K562 (cell line): ENCODE measurements around the gene IL27RA. TPM values are rescaled to one million over a fixed set of nuclear protein-coding genes. Genes with fewer than 3 reads are reported as not detected.
A peak's percentile ranks its signal among the peaks of the same experiment; 100 is the strongest.

ENCODE experiments used
- ATAC-seq: fragments of 200-7000 bp; cut with Tn5 transposase; 3 replicates; pipeline ENCODE4 v1.9.1; 2020; ENCODE audit warnings: moderate library complexity
- BruUV-seq: library from RNA; stranded (reverse); fragments of 400-500 nt; replicated peaks from 2 replicates; lab custom pipeline; 2021; lab: Mats Ljungman, UMichigan
- CTCF ChIA-PET: fragments of 300-600 bp; formaldehyde crosslinking; extraction: SDS; loops from one replicate; lab custom pipeline; 2021; ENCODE audit warnings: low intra/inter-chr PET ratio; lab: Yijun Ruan, JAX
- POLR2A ChIA-PET: fragments of 300-600, 350-650 bp; sonication (Branson Sonifier 250); formaldehyde crosslinking; extraction: SDS; loops from one replicate; lab custom pipeline; 2021; ENCODE audit warnings: antibody characterized with exemption, inconsistent platforms; lab: Yijun Ruan, JAX
- DNase-seq, 4 experiments: peaks; one replicate each; pipeline versions ENCODE4 v3.0.0 to v3.0.0-alpha.2; 2011 to 2018; ENCODE audit warnings: low spot score in 3 of 4, mixed read lengths in 3 of 4; ENCODE audit errors: extremely low read depth in 1 of 4
- FAIRE-seq: peaks from 2 replicates; lab custom pipeline; 2011; peaks lifted over from hg19 to GRCh38; lab: Jason Lieb, UNC
- H2AFZ ChIP-seq: 2 replicates; pipeline ENCODE4 v1.6.0; 2011; ENCODE audit warnings: low read depth, low read length, control low read depth, inconsistent platforms
- H3K27ac ChIP-seq: fragments of 200-600 bp; 3 replicates; pipeline ENCODE4 v1.8.0; 2011; ENCODE audit warnings: low read depth, mild to moderate bottlenecking, control low read depth, inconsistent platforms, low read length, moderate library complexity, mixed read lengths; ENCODE audit errors: extremely low read depth
- H3K27me3 ChIP-seq, 2 experiments: fragments of 300-600 bp in 1 of 2; 2 replicates in 1 of 2; 3 replicates in 1 of 2; pipeline versions ENCODE4 v1.6.0 to v1.8.0; 2011; ENCODE audit warnings: inconsistent platforms in 2 of 2, low read length in 2 of 2, mild to moderate bottlenecking in 1 of 2, mixed read lengths in 1 of 2, moderate library complexity in 1 of 2; ENCODE audit not compliant: control insufficient read depth in 2 of 2, insufficient read depth in 2 of 2
- H3K36me3 ChIP-seq: fragments of 300-600 bp; 3 replicates; pipeline ENCODE4 v1.8.0; 2011; ENCODE audit warnings: mild to moderate bottlenecking, low read length, inconsistent platforms; ENCODE audit not compliant: control insufficient read depth, insufficient read depth
- H3K4me1 ChIP-seq, 2 experiments: fragments of 200-600 bp in 1 of 2; replicated peaks in 1 of 2; 2 replicates in 1 of 2; 3 replicates in 1 of 2; pipeline versions ENCODE4 v1.5.1 to v1.8.0; 2011; ENCODE audit warnings: inconsistent platforms in 2 of 2, low read length in 2 of 2, mild to moderate bottlenecking in 1 of 2, mixed read lengths in 1 of 2, moderate library complexity in 1 of 2; ENCODE audit not compliant: control insufficient read depth in 2 of 2, insufficient read depth in 2 of 2
- H3K4me2 ChIP-seq: 2 replicates; pipeline ENCODE4 v1.6.1; 2011; ENCODE audit warnings: low read length, control low read depth, inconsistent platforms, mixed read lengths; ENCODE audit not compliant: insufficient read depth
- H3K4me3 ChIP-seq: fragments of 200-600 bp; sonication (generic), shearing (Covaris generic); 2 replicates; pipeline ENCODE4 v1.5.1; 2016; ENCODE audit warnings: control low read depth, inconsistent platforms
- H3K79me2 ChIP-seq: fragments of 200-600 bp; 3 replicates; pipeline ENCODE4 v1.8.0; 2011; ENCODE audit warnings: low read length, inconsistent platforms; ENCODE audit not compliant: control insufficient read depth, insufficient read depth
- H3K9ac ChIP-seq, 2 experiments: 2 replicates each; pipeline versions ENCODE4 v1.6.0 to v1.6.1; 2011; ENCODE audit warnings: low read depth in 2 of 2, low read length in 2 of 2, control low read depth in 1 of 2, inconsistent platforms in 1 of 2, mild to moderate bottlenecking in 1 of 2, mixed read lengths in 1 of 2; ENCODE audit not compliant: insufficient read depth in 1 of 2
- H3K9me1 ChIP-seq: one replicate; pipeline ENCODE4 v1.6.0; 2011; ENCODE audit warnings: inconsistent platforms, mild to moderate bottlenecking, low read length, moderate library complexity; ENCODE audit not compliant: control insufficient read depth, insufficient read depth
- H3K9me3 ChIP-seq: replicated peaks from 2 replicates; pipeline ENCODE4 v1.5.1; 2011; ENCODE audit warnings: low read depth, low read length, inconsistent platforms; ENCODE audit not compliant: control insufficient read depth, insufficient read depth
- H4K20me1 ChIP-seq: replicated peaks from 2 replicates; pipeline ENCODE4 v1.6.1; 2011; ENCODE audit warnings: low read length, inconsistent platforms, mixed read lengths; ENCODE audit not compliant: control insufficient read depth, insufficient read depth
- CCNT2 ChIP-seq: IDR thresholded peaks from 2 replicates; pipeline ENCODE4 v1.6.1; 2011; ENCODE audit warnings: borderline replicate concordance, low read depth, mild to moderate bottlenecking, moderate library complexity, mixed read lengths, low read length; ENCODE audit not compliant: insufficient read length; ENCODE audit errors: extremely low read depth
- CHD4 ChIP-seq: fragments of 200-600 bp; sonication (generic); IDR thresholded peaks from 3 replicates; pipeline ENCODE4 v1.6.1; 2012; ENCODE audit warnings: low read depth, mild to moderate bottlenecking, mixed read lengths, low read length, inconsistent platforms; ENCODE audit not compliant: insufficient read depth, insufficient replicate concordance, poor library complexity, severe bottlenecking
- HNRNPUL1 ChIP-seq: fragments of 200-400 bp; formaldehyde crosslinking; IDR thresholded peaks from 2 replicates; pipeline ENCODE4 v1.6.1; 2017; ENCODE audit warnings: low read length
- KDM2B ChIP-seq: fragments of 250-450 bp; sonication (Bioruptor Pico); IDR thresholded peaks from 2 replicates; pipeline ENCODE4 v1.8.0; 2021; ENCODE audit warnings: mild to moderate bottlenecking, moderate library complexity
- MYC ChIP-seq, 2 experiments: fragments of 250-450 bp in 1 of 2; sonication (Bioruptor Pico) in 1 of 2; IDR thresholded peaks; 2 replicates each; pipeline versions ENCODE4 v1.5.1 to v1.6.1; 2012 to 2021; ENCODE audit warnings: low read depth in 2 of 2, borderline replicate concordance in 1 of 2, improper control_type of control experiment in 1 of 2, low read length in 1 of 2, mild to moderate bottlenecking in 1 of 2, moderate library complexity in 1 of 2
- POLR2G ChIP-seq: fragments of 200-400 bp; formaldehyde crosslinking; IDR thresholded peaks from 2 replicates; pipeline ENCODE4 v1.6.1; 2017; ENCODE audit warnings: low read depth, mild to moderate bottlenecking, antibody characterized with exemption, low read length, moderate library complexity
- POU5F1 ChIP-seq: fragments of 150-350 bp; IDR thresholded peaks from 2 replicates; pipeline ENCODE4 v1.6.1; 2014; ENCODE audit warnings: borderline replicate concordance, low read length, low read depth, mild to moderate bottlenecking; ENCODE audit not compliant: partially characterized antibody
- TFE3 ChIP-seq: fragments of 450-650 bp; formaldehyde crosslinking; IDR thresholded peaks from 2 replicates; pipeline ENCODE4 v1.4.0; 2020; ENCODE audit warnings: mild to moderate bottlenecking, mixed read lengths
- USF2 ChIP-seq: sonication (generic); formaldehyde crosslinking; IDR thresholded peaks from 2 replicates; pipeline ENCODE4 v1.5.0; 2020; ENCODE audit warnings: missing genetic modification reagents
- ZBTB7A ChIP-seq: IDR thresholded peaks from 2 replicates; pipeline ENCODE4 v1.6.1; 2011; ENCODE audit warnings: low read depth, mild to moderate bottlenecking, low read length, moderate library complexity, borderline replicate concordance; ENCODE audit not compliant: control insufficient read depth
- ZBTB8A ChIP-seq: fragments of 450-650 bp; IDR thresholded peaks from 2 replicates; pipeline ENCODE4 v1.6.1; 2018; ENCODE audit warnings: mild to moderate bottlenecking, moderate library complexity; ENCODE audit not compliant: partially characterized antibody
- ZNF184 ChIP-seq: sonication (generic); formaldehyde crosslinking; IDR thresholded peaks from 2 replicates; pipeline ENCODE4 v1.5.0; 2020; ENCODE audit warnings: missing genetic modification reagents
- ZNF324 ChIP-seq: fragments of 250-450 bp; sonication (Bioruptor Pico); IDR thresholded peaks from 2 replicates; pipeline ENCODE4 v1.4.0; 2020; ENCODE audit warnings: mild to moderate bottlenecking
- WGBS: fragments of 100-300 bp; shearing (Covaris generic); methylation state at CpG from one replicate; pipeline ENCODE4 v1.1.6; 2016; ENCODE audit warnings: low coverage, mixed read lengths; ENCODE audit not compliant: insufficient coverage; ENCODE audit errors: missing lambda C conversion rate; 5-methylcytosine and 5-hydroxymethylcytosine counted together
- in situ Hi-C: fragments of 300-500 bp; cut with MboI; formaldehyde crosslinking; loops from 4 replicates; pipeline ENCODE4 v1.15.0; 2018; ENCODE audit warnings: inconsistent platforms, mixed read lengths
- intact Hi-C: fragments of 100-400 bp; cut with micrococcal nuclease; formaldehyde crosslinking; loops from 2 replicates; pipeline ENCODE4 v1.14.2; 2022
- polyA plus RNA-seq, 8 experiments: library from polyadenylated mRNA; depleted of rRNA in 4 of 8; stranded (reverse) in 5 of 8; unstranded in 3 of 8; fragments of >200 nt; fragmentation: Nextera tagmentation in 2 of 8; fragmentation: Illumina TruSeq in 1 of 8; extraction: Ambion mirVana in 2 of 8; extraction: Trizol in 1 of 8; gene quantifications; 2 replicates each; pipeline versions ENCODE4 v1.2.1 to v1.2.3, GENCODE V29; 2011 to 2014; ENCODE audit warnings: inconsistent platforms in 1 of 8, missing spikeins in 1 of 8
- total RNA-seq, 7 experiments: library from RNA; depleted of rRNA in 6 of 7; stranded (reverse); fragments of >200 nt in 6 of 7; fragmentation: Illumina TruSeq in 2 of 7; extraction: Trizol in 2 of 7; gene quantifications; 2 replicates each; pipeline versions ENCODE4 v1.2.1 to v1.2.3, GENCODE V29; 2011 to 2021; ENCODE audit warnings: low replicate concordance in 1 of 7

Gene IL27RA
- total and polyA plus RNA-seq, 9 of the 15 experiments (the other 6 are each of a cell fraction or from before 2014, with no cell fraction given), result 1.9 to 15.9 (median 12.0) TPM

- FAIRE-seq (no peak), ATAC-seq (no peak; the same call in 2 of the 3 replicates), DNase-seq (no peak)
- H3K4me1 ChIP-seq, result peaks cover 0 to 49% of the 10 kb centered on the region in 2 experiments; a peak in 2 of 5 replicates
- in situ Hi-C loops (no loop called here), intact Hi-C loops (no loop called here)
- peak overlapping the region in 1 of 2 experiments; percentile 76; a peak in 2 of 4 replicates for H3K9ac ChIP-seq
- H3K36me3 ChIP-seq, result peaks cover 34% of the 10 kb centered on the region; the same call in 1 of the 3 replicates
- no peak overlapping the region for H3K27ac ChIP-seq
- no peaks in the 10 kb centered on the region for H4K20me1 ChIP-seq
- H3K27me3 ChIP-seq, result no peaks in the 10 kb centered on the region
- H3K4me2 ChIP-seq, result no peak overlapping the region
- no TSS peak for BruUV-seq
- TF ChIP-seq USF2 (CRISPR knock-in tag) (peak; percentile 36; the same call in 1 of the 2 replicates), MYC (IDR thresholded peaks at IDR 0.05; ENCODE audit: low read depth, low read length) (no peak), MYC (CRISPR knock-in tag; IDR thresholded peaks at IDR 0.05; ENCODE audit: borderline replicate concordance, low read depth) (no peak), KDM2B (CRISPR knock-in tag) (no peak), ZBTB7A (0 out of 2 replicates have a peak, but pooled peaks have one; percentile 12), POU5F1 (no peak), ZBTB8A (no peak), CHD4 (no peak), CCNT2 (no peak), POLR2G (peak; percentile 28; the same call in 1 of the 2 replicates), TFE3 (CRISPR knock-in tag) (peak; percentile 61), HNRNPUL1 (no peak), ZNF184 (CRISPR knock-in tag) (no peak), ZNF324 (no peak)
- ChIA-PET POLR2A (interaction anchor here (0.8 kb wide), 1 partner anchor 26 kb away, joined by 3 read pairs; no protein-coding TSS in a partner anchor), CTCF (no interaction called here)
- peaks cover 6% of the 10 kb centered on the region for H3K9me1 ChIP-seq
- no peaks in the 10 kb centered on the region for H3K9me3 ChIP-seq
- WGBS, result 73% methylated on average over 10 of the region's 10 CpGs
- no peak overlapping the region for H3K4me3 ChIP-seq
- H2AFZ ChIP-seq, result no peak overlapping the region
- H3K79me2 ChIP-seq, result no peaks in the 10 kb centered on the region
Observed at GRCh38 chr19:13985771-13986347, 45.7 kb upstream of the IL27RA start.
